Breast epithelium (tissue), 3 donors: ENCODE measurements around the gene LMAN2.

Experiments used
- CTCF ChIP-seq, 3 donors: fragments of 450-650 bp; IDR thresholded peaks; one replicate each; pipeline ENCODE4 v1.5.1; 2016 to 2017; ENCODE audit warnings: antibody characterized with exemption in 3 of 3, mild to moderate bottlenecking in 3 of 3, moderate library complexity in 3 of 3
- POLR2A ChIP-seq: fragments of 450-650 bp; IDR thresholded peaks from one replicate; pipeline ENCODE4 v1.6.1; 2016; ENCODE audit warnings: antibody characterized with exemption, mild to moderate bottlenecking, moderate library complexity
- POLR2AphosphoS5 ChIP-seq, 3 donors: sonication (generic); formaldehyde crosslinking; IDR thresholded peaks; one replicate each; pipeline ENCODE4 v1.6.1; 2017; ENCODE audit warnings: antibody characterized with exemption in 3 of 3

DNA sequence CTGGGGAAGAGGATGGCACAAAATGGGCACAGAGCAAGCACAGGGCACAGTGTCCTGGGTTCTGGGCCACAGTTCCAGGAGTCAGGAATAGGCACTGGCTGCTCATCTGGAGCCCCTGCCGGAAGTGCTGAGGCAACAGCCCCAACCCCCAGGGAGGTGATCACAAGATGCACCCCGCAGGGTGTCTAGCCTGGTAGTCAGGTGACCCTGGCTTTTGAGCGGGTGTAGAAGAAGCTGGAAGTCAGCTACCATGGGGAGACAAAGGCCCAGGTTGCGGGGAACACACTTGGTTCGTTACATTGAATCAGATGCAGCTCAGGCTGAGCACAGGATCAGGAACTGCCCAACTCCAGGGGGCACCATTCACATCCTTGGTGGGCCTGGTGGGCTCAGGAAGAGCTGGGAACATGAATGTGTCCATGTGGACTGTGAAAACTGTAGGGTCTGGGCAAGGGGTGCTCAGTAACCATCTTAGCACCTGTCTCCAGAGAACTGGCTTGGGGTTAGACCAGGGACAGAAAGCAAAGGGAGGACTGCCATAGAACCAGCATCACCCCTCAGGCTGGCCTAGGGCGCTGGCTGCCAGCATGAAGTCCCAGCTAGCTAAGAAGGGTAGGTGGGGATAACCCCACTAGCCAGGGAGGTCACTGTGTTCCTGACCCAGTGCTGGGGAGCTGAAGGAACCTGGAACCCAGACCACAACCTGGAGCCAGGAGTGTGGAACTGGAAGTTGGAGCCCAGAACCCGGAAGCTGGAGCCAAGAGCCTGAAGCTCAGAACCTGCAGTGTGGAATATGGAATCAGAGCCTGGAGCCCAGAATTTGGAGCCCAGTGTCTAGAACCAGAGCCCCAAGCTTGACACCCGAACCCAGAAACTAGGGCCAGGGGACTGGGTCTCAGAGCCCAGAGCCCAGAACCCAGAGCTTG is 26.6 kb upstream of the LMAN2 start:
- TF ChIP-seq CTCF (IDR thresholded peaks at IDR 0.05): no peak
- no peak for TF ChIP-seq POLR2AphosphoS5 (IDR thresholded peaks at IDR 0.05)
- no peak for TF ChIP-seq POLR2A
